ENCODE data around the gene GTF2H2C.
"Not testable (repeated sequence)": the region's sequence is repeated elsewhere in the genome, so short reads cannot be mapped to it uniquely, and the experiment has no call there.

Gene GTF2H2C

DNA sequence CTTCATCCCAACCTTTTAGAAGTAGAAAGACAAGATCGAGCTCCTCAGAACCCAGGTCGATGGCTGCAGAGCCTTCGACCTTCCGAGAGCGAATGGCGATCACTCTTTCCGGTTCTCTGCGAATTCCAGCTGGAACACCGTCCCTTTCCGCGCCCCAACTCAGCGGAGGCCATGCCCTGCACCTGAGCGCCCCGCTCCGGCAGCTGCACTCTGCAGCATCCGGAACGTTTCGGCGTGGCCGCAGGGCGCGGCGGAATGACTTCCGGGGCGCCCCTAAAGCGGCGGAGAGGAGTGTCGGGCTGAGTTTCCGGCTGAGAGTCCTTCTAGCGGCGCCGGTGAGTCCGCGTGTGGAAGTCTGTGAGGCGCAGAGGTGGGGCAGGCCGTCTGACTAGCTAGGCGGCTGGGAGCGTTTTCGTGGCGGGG lies at the start of gene GTF2H2C:
TSS of gene GTF2H2C (plus strand) at position 284 of the 423 bp plus-strand sequence. CDS start 4,942 bp downstream, outside the sequence.
- peak; percentile 71 to 74 for DNase-seq

DNA sequence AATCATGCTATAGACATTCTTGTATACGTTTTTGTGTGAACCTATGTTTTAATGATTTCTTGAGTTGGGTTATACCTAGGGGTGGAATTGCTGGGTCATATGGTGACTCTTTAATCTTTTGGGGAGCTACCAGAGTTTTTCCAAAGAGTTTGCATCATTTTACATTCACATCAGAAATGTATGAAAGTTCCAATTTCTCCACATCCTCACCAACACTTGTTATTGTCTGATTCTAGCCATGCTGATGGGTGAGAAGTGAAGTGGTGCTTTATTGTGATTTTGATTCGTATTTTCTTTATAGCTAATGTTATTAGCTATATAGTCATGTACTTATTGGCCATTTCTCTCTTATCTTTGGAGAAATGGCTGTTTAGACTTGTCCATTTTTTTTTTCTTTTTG lies 49.3 kb upstream of the GTF2H2C start:
- no peak for DNase-seq

DNA sequence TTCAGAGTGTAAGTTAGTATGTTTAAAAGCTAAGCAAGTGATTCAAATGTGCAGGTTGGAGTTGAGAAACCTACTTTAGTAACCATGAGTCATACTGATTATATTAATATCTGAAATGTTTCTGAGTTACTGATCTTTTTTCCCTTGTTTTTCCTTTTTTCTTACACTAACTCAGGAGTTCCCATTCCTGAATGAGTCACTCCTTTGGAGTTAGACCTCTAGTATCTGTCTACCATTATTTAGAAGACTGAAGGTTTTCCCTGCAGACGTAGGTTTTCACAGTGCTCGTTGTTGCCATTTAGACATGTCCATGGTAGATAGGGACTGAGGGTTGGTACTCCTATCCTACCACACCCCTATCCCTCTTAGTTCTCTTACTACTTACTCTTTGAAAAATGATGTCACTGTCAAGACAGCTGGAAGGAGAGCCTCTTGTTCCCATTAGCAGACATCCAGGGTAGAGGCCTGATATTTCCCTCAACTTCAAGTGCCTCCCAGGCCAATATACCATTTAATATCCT lies 47.2 kb upstream of the GTF2H2C start:
- no peak for DNase-seq

DNA sequence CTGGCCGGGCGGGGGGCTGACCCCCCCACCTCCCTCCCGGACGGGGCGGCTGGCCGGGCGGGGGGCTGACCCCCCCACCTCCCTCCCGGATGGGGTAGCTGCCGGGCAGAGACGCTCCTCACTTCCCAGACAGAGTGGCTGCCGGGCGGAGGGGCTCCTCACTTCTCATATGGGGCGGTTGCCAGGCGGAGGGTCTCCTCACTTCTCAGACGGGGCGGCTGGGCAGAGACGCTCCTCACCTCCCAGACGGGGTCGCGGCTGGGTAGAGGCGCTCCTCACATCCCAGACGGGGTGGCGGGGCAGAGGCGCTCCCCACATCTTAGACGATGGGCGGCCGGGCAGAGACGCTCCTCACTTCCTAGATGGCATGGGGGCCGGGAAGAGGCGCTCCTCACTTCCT lies 44.4 kb upstream of the GTF2H2C start:
- not testable (repeated sequence) for DNase-seq

DNA sequence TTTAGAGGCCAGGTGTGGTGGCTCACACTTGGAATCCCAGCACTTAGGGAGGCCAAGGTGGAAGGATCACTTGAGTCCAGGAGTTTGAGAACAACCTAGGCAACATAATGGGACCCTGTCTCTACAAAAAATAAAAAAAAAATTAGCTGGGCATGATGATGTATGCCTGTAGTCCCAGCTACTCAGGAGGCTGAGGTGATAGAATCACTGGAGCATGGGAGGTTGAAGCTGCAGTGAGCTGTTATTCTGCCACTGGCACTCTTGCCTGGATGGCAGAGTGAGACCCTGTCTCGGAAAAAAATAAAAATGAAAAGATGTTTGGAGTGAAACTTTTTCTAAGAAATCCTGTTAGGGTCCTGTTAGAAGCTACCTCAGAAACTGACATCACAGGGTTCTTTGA lies 43.2 kb upstream of the GTF2H2C start:
- DNase-seq: no peak

DNA sequence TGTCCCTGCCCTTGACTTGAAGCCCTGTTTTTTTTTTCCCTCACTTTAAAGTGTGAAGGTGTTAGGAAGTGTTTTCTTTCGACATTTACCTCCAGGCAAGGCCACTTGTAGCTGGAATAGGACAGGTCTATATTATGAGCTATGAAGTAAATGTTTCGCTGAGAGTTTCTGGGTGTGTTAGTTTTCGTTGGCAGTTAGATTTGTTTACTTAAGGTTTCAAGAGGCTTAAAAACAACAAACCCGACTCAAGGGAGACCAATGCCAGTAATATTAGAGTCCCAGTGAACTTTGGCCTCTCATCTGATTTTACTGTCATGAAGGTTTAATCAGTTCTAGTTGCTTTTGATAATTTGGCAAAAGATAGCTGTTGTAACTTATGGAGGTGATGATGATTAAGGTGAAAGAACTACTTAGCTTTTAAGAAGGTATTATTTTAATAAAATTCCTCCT lies 42.2 kb upstream of the GTF2H2C start:
- no peak for DNase-seq

DNA sequence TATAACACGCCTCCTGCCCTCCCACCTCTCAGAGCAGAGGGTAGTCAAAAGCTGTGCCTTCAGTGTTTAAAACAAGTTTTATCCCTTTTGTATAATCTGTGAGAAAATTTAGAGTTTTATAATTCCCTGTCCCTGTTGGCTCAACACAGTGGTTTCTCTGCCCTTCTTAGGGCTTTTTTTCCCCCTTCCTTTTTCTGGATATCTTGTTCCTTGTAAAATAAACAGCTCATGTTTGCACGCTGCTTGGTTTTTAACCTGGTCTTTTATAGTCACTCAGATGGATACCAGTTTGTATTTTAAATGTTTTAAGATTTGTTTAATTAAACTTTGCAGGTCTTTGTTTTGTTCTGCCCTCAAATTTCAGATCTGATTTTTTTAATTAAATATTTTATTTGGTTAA lies 40.7 kb upstream of the GTF2H2C start:
- DNase-seq: no peak

DNA sequence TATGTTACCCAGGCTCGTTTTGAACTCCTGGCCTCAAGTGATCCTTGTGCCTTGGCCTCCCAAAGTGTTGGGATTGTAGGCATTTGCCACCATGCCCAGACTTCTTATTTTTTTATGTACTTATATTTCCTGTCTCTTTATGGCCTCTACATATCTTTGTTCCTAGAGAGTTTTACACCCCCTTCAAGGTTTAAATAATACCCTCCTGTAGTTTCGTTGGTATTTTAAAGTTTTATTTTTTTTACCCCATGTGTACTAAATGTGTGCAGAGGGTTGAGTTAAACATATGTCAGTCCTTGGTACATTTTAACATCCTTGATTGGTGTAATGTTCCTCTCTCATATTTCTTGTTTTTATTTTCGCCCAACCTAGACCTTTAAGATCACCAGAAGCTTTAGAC lies 38.0 kb upstream of the GTF2H2C start:
- no peak for DNase-seq

DNA sequence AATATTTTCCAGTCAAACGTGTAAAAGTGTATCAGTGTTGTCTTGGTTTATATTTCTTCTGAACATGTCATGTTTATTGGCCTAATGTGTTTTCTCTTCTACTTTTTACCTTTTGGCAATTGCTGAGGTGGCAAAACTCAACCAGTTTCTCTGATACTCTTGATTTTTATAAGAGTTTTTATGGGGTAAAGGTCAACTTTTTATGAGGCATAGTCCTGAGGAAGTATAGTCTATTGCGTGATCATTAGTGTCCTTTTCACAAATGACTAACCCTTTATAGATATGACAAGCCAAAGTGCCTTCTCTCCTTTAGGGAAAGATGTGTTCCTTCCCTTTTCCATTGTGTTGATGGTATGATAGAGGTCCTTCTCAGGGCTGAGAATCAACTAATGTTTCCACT lies 34.5 kb upstream of the GTF2H2C start:
- no peak for DNase-seq

DNA sequence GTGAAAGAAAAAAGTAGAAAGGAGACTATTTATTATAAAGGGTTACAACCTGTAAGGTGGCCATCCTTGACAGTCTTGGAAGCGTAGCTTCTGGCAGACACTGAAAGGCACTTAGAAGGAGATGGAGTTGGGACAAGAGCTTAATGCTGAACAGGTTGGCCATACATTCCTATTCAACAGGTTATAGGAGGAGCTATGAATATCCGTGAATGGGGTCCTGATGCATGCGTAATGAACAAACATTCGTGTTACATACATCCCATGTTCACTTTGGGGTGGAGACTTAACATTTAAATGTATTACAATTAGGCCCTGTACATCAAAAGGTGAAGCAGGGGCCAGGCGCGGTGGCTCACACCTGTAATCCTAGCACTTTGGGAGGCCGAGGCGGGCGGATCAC lies 33.3 kb upstream of the GTF2H2C start:
- no peak for DNase-seq

DNA sequence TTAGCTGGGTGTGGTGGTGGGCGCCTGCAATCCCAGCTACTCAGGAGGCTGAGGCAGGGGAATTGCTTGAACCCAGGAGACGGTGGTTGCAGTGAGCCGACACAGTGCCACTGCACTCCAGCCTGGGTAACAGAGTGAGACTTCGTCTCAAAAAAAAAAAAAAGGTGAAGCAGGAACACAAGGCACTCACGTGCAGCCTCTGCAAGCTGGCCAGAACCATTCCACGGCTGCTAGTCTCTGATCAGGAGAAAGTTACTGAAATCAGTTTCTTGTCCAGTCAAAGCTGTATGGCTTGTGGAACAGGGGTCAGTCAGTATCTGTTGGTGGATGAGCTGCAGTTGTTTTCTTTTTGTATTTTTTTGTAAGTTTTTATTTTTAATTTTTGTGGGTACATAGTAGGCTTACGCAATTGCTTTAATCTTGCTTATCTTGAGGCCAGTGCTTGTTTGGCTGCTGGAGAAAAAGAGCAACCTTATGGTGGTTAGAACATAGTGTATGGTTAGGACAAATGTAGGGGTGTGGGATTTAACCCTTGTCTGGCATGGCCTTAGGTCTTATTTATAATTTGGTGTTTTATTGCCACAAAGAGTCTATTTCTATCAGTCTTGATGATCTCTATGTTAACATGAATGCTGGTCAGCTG lies 32.7 kb upstream of the GTF2H2C start:
- DNase-seq: no peak

DNA sequence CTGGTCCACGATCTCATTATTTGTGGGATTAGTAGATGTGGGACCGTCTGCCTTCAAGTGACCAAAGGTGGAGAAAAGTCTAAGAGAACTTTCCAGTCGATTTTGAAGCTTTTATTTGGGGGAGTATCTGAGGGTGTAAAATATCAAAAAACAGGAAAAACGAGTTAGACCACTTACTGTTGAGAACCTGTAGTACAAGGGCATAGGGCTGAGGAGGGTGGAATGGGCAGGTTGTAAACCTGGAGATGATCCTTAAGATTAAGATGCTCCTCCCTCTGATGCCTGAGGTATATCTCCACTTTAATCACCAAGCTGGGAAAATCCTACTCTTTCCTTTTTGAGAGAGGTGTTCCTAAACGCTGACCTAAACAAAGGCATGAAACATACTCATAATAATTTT lies 32.0 kb upstream of the GTF2H2C start:
- DNase-seq: no peak

DNA sequence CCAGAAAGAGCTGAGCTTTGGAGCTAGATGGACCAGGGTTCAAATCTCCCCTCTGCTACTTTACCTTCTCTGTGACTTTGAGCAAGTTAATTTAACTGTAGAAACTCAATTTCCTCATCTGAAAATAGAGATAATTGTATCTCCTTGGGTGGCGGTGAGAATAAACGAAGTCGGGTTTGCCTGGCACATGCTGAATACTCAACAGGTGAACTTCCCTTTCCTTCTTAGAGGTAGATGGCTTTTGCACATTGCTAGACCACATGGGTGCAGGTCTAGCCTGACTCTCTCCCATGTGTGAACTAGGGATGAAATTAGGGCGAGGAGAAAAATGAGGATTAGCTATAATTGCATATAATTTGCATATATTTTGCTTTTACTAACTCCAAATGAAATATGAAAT lies 31.4 kb upstream of the GTF2H2C start:
- DNase-seq: no peak

DNA sequence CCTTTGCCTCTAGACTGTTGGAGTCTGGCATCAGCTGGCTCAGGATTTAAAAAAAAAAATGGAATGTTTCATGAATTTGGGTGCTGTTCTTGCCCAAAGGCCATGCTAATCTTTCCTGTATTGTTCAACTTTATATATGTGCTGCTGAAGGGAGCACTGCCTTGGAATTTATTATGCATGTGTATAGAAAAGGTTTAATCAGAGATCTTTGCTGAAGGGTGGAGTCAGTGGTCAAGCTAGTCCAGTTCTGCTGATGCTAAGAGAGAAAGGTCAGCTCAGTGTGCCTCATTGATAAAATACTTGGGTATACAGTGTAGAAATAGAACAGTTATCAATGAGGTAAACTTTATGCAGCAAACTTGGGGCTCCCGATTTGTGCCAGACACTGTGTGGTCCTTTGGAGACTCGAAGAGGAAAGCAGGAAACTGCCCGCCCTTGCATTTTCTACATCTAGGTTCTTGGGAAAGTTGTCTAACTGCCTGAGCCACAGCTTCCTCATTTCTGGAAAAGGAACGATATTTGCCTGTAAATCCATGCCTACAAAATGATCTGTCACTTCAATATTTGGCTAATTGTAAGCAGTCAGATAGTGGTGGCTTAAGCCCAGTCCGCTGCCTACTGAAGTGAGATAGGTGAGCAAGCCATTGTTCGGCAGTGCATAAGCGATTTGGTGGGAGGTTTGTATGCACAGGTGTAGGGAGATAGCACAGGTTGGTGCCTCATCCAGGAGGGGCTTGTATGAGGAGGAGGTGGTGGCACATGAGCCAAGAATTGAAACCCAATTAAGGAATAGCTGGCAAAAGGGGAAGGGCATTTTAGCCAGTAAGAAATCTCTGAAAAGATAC lies 29.2 kb upstream of the GTF2H2C start:
- DNase-seq: no peak

DNA sequence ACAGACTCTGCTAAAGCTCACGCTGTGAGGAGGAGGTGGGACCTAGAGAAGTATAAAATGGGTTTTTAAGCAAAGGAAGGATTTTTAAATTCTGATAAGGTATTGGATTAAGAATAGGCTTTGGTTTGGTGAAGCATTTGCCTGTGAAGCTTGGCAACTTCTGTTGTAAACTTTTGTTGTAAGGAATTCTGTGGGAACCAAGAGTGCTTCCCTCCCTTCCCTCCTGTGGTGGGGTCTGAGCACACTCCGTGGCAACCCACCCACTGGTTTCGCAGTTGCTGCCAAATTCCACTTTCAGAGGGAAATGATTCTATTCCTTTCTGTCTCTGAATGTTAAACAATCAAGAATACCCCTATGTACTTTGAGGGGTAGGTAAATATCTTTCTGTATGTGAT lies 28.6 kb upstream of the GTF2H2C start:
- DNase-seq: no peak

DNA sequence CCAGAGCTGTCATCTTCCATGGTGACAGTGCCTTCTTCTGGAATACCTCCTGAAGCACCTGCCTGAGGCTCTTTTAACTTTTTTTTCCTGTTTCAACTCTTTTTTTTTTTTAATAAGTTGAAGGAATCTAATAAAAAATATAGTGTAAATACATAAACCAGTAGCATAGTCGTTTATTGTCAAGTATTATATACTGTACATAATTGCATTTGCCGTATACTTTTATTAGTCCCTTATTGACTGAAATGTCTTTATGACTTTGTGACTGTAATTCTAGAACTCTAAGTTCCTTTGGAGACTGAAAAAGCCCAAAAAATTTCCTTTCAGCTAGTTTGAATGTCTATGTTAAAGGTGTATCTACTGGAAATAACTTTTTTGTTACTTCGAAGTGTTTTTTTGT lies 22.1 kb upstream of the GTF2H2C start:
- not testable (repeated sequence) for DNase-seq

DNA sequence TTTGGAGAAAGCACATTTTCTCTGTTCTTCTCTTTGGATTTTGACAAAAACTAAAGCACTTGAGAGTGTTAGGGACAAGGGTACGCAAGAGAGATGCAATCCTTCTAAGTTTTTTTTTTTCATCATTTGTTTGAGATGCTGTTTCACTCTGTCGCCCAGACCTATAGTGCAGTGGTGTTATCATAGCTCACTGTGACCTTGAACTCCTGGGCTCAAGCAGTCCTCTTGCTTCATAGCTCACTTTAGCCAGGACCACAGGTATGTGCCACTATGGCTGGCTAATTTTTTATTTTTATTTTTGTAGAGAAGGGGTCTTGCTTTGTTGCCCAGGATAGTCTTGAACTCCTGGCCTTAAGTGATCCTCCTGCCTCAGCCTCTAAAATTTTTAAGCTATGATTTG lies 21.3 kb upstream of the GTF2H2C start:
- not testable (repeated sequence) for DNase-seq

DNA sequence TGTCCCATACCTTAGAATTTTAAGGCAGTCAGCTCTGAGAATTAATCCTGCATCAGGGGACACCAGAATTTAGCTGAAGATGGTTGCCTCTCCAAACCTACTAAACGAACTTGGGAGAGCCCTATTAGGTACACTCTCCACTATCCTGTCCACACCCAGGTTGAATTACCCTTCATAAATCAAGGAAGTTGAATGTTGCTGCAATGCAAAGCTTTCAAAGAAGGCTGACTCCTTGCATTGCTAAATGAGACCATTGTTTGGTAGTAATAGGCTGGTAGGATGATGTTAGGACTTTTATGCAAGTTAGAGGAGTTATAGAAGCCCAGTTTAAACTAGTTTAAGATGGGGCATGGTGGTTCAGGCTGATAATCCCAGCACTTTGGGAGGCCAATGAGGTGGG lies 18.6 kb upstream of the GTF2H2C start:
- DNase-seq: not testable (repeated sequence)

DNA sequence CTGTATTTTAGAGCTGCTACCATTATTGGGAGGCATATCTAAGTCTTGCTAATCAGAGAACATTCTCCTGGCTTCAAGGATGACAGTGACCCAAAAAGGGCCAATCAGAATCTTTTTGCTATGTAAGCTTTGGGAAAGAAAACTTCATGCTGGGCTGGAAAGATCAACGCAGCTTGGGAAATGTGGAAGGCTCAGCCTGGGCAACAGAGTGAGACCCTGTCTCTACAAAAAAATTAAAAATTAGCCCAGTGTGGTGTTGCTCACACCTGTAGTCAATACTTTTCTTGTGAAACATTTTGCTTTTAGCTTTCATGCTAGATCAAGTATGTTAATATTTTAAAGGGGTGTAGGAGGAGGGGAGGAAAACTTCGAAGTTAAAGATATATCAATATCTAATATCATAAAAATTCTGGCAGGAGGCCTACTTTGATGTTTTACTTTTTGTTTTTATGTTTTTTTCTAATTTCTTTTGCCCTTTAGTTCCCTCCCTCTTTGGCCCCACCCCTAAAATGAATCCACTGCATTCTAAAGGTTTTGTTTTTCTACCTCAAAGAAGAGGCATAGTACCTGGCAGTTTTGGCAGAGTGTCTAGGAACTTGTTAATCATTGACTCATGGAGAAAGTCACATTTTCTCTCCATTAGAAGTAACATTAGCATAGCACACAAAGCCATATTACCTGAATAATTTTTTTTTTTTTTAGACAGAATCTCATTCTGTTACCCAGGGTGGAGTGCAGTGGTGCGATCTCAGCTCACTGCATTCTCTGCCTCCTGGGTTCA lies 17.0 kb upstream of the GTF2H2C start:
- not testable (repeated sequence) for DNase-seq

DNA sequence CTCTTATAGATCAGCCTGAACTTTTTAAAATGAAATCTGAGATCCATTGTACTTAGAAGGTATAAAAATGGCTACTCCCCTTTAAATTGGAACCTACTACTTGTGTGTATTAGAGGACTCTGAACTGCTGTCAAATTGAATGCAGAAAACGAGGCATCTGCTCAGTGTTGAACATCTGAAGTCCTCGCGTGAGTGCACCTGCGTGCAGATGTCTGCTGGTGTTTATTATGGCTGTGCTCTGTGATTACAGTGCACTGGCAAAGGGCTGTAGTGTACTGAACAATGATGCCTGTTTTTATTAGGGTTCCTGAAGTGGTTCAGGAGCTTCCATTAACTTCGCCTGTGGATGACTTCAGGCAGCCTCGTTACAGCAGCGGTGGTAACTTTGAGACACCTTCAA lies 15.4 kb upstream of the GTF2H2C start:
- not testable (repeated sequence) for DNase-seq

DNA sequence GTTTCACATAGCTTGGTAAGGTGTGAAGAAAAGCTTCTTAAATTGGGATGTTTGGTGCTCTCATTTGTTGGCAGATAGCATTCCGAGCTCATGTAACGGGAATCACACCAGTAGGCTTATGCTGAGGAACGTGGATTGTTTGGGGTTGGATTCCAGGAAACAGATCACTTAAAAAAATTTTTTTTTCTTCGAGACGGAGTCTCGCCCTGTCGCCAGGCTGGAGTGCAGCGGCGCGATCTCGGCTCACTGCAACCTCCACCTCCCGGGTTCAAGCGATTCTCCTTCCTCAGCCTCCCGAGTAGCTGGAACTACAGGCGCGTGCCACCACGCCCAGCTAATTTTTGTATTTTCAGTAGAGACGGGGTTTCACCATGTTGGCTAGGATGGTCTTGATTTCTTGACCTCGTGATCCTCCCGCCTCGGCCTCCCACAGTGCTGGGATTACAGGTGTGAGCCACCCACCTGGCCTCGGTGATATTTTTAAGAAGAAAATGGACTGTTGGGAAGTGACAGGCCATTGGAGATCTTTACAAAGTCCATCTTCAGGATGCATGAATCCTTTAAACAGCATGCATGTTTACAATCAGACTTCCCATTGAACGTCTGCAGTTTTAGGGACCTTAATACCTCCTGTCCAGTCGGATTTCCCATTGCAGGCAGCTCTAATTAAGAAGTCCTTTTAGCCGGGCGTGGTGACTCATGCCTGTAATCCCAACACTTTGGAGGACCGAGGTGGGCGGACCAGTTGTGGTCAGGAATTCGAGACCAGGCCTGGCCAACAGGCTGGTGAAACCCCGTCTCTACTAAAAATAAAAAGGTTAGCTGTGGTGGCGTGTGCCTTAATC lies 818 bp downstream of the GTF2H2C start:
- DNase-seq: peak in 1 of 2 experiments; percentile 4

DNA sequence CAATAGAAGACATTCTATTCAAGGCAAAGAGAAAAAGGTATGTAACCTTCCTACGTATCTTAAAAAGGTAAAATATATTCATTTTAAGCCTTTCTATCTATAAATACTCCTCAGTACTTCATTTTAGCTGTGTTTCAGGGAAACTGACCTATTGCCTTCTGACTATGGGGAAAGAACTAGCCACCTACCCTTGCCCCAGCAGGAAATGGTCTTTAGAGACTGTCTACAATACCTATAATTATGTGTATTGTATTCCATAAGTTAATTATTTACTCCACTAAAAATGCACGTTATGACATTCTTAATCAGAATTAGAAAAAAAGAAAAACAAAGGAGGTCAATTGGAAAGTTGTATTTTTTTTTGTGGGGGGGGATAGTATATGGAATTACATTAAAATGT lies 6.2 kb downstream of the GTF2H2C start:
- not testable (repeated sequence) for DNase-seq

Measured in activated CD4-positive, alpha-beta T cell treated with anti-CD3 and anti-CD28 coated beads, Interleukin-2, amount 50 U/mL, for 48 hours (primary cell).